Neutrophil (primary cell): ENCODE measurements around the gene S1PR2.

Source experiments
- H3K27ac ChIP-seq: fragments of 200-600 bp; sonication (generic); 2 replicates; pipeline ENCODE4 v1.5.1; 2016; ENCODE audit warnings: mild to moderate bottlenecking, moderate library complexity
- H3K27me3 ChIP-seq: fragments of 200-600 bp; sonication (generic); 2 replicates; pipeline ENCODE4 v1.6.0; 2016; ENCODE audit warnings: mild to moderate bottlenecking
- H3K36me3 ChIP-seq: fragments of 200-600 bp; sonication (generic); 2 replicates; pipeline ENCODE4 v1.5.1; 2017
- H3K4me1 ChIP-seq, 2 experiments: fragments of 200-600 bp in 1 of 2; sonication (generic) in 1 of 2; 1 replicate in 1 of 2; 2 replicates in 1 of 2; pipeline versions ENCODE4 v1.5.1 to v1.6.1; 2013 to 2016; ENCODE audit warnings: low read depth in 1 of 2, low read length in 1 of 2, mild to moderate bottlenecking in 1 of 2, moderate library complexity in 1 of 2; ENCODE audit not compliant: control insufficient read depth in 1 of 2, insufficient read depth in 1 of 2
- H3K4me3 ChIP-seq, 2 experiments: fragments of 200-600 bp in 1 of 2; sonication (generic) in 1 of 2; 1 replicate in 1 of 2; 2 replicates in 1 of 2; pipeline ENCODE4 v1.5.1; 2013 to 2016; ENCODE audit warnings: low read depth in 1 of 2, low read length in 1 of 2, mild to moderate bottlenecking in 1 of 2, moderate library complexity in 1 of 2
- H3K9me3 ChIP-seq: fragments of 200-600 bp; sonication (generic); 2 replicates; pipeline ENCODE4 v1.5.1; 2016
- CTCF ChIP-seq: fragments of 200-600 bp; sonication (generic); IDR thresholded peaks from 2 replicates; pipeline ENCODE4 v1.5.1; 2016; ENCODE audit warnings: antibody characterized with exemption

Gene S1PR2

GRCh38 chr19:10190026-10190425, 41.1 kb downstream of the S1PR2 start:
- Histone ChIP-seq H3K4me3 (no peak overlapping the region), H3K4me1 (peaks cover 9 to 10% of the 10 kb centered on the region in 2 experiments), H3K27me3 (no peaks in the 10 kb centered on the region), H3K9me3 (no peaks in the 10 kb centered on the region), H3K27ac (no peak overlapping the region), H3K36me3 (peaks cover 12% of the 10 kb centered on the region)
- no peak for TF ChIP-seq CTCF

GRCh38 chr19:10189616-10190015, 41.5 kb downstream of the S1PR2 start:
- no peak overlapping the region for H3K4me3 ChIP-seq
- H3K4me1 ChIP-seq, result peaks cover 7 to 8% of the 10 kb centered on the region in 2 experiments
- TF ChIP-seq CTCF, result no peak
- no peak overlapping the region for H3K27ac ChIP-seq
- peaks cover 16% of the 10 kb centered on the region for H3K36me3 ChIP-seq
- no peaks in the 10 kb centered on the region for H3K9me3 ChIP-seq
- no peaks in the 10 kb centered on the region for H3K27me3 ChIP-seq

GRCh38 chr19:10187315-10187714, 43.8 kb downstream of the S1PR2 start:
- no peaks in the 10 kb centered on the region for H3K27me3 ChIP-seq
- H3K9me3 ChIP-seq, result no peaks in the 10 kb centered on the region
- H3K36me3 ChIP-seq, result peaks cover 25% of the 10 kb centered on the region
- no peak overlapping the region for H3K4me3 ChIP-seq
- TF ChIP-seq CTCF, result no peak
- no peaks in the 10 kb centered on the region for H3K4me1 ChIP-seq
- no peak overlapping the region for H3K27ac ChIP-seq

GRCh38 chr19:10184636-10185035, 46.5 kb downstream of the S1PR2 start:
- Histone ChIP-seq H3K27ac (no peak overlapping the region), H3K27me3 (no peaks in the 10 kb centered on the region), H3K4me3 (no peak overlapping the region), H3K9me3 (no peaks in the 10 kb centered on the region), H3K36me3 (peaks cover 41% of the 10 kb centered on the region), H3K4me1 (no peaks in the 10 kb centered on the region)
- no peak for TF ChIP-seq CTCF

GRCh38 chr19:10183926-10184325, 47.2 kb downstream of the S1PR2 start:
- no peak overlapping the region for H3K27ac ChIP-seq
- peaks cover 47% of the 10 kb centered on the region for H3K36me3 ChIP-seq

More at GRCh38 chr19:10183926-10184325, 47.2 kb downstream of the S1PR2 start:
- H3K9me3 ChIP-seq, result no peaks in the 10 kb centered on the region
- H3K4me1 ChIP-seq, result no peaks in the 10 kb centered on the region
- no peaks in the 10 kb centered on the region for H3K27me3 ChIP-seq
- no peak for TF ChIP-seq CTCF
- H3K4me3 ChIP-seq, result no peak overlapping the region
